CD4-positive, CD25-positive, alpha-beta regulatory T cell (primary cell): ENCODE data around the gene MRPL49. TPM values are rescaled to one million over a fixed set of nuclear protein-coding genes. Genes with fewer than 3 reads are reported as not detected.

Source experiments
- ATAC-seq, 2 donors: fragments of 150-1000 bp; cut with Tn5 transposase; one replicate each; pipeline ENCODE4 v1.10.0; 2021; ENCODE audit warnings: low read depth in 2 of 2, moderate number of reproducible peaks in 2 of 2, moderate library complexity in 1 of 2
- DNase-seq, 3 donors: peaks; one replicate each; pipeline versions ENCODE4 v3.0.0 to v3.0.0-alpha.2; 2012 to 2022; ENCODE audit warnings: mixed read lengths in 1 of 3
- H3K27ac ChIP-seq: one replicate; pipeline ENCODE4 v1.7.0; 2013; ENCODE audit warnings: mild to moderate bottlenecking, low read length; ENCODE audit not compliant: insufficient read depth, poor library complexity, severe bottlenecking
- H3K27me3 ChIP-seq: one replicate; pipeline ENCODE4 v1.7.0; 2013; ENCODE audit warnings: low read length; ENCODE audit not compliant: control insufficient read depth, insufficient read depth
- H3K36me3 ChIP-seq: one replicate; pipeline ENCODE4 v1.7.0; 2013; ENCODE audit warnings: mild to moderate bottlenecking, low read length, moderate library complexity; ENCODE audit not compliant: control insufficient read depth, insufficient read depth
- H3K4me1 ChIP-seq: 2 replicates; pipeline ENCODE4 v1.7.0; 2013; ENCODE audit warnings: mild to moderate bottlenecking, low read length; ENCODE audit not compliant: insufficient read depth, control insufficient read depth, poor library complexity, severe bottlenecking
- H3K4me3 ChIP-seq: one replicate; pipeline ENCODE4 v1.7.0; 2013; ENCODE audit warnings: low read depth, mild to moderate bottlenecking, low read length, moderate library complexity
- H3K9me3 ChIP-seq, 2 experiments: 1 replicate in 1 of 2; 2 replicates in 1 of 2; pipeline ENCODE4 v1.7.0; 2013; ENCODE audit warnings: low read length in 2 of 2, mild to moderate bottlenecking in 1 of 2, moderate library complexity in 1 of 2; ENCODE audit not compliant: control insufficient read depth in 2 of 2
- H3K27ac Mint-ChIP-seq, 3 donors: one replicate each; pipeline ENCODE4 v1.8.0; 2020 to 2022; ENCODE audit warnings: mild to moderate bottlenecking in 3 of 3, mixed read lengths in 3 of 3, moderate library complexity in 2 of 3
- H3K27me3 Mint-ChIP-seq: one replicate; pipeline ENCODE4 v1.8.0; 2022; ENCODE audit warnings: mild to moderate bottlenecking, mixed read lengths
- H3K36me3 Mint-ChIP-seq: one replicate; pipeline ENCODE4 v1.8.0; 2020; ENCODE audit warnings: mixed read lengths
- H3K4me1 Mint-ChIP-seq, 4 donors: one replicate each; pipeline ENCODE4 v1.8.0; 2020 to 2022; ENCODE audit warnings: mixed read lengths in 4 of 4, mild to moderate bottlenecking in 1 of 4
- H3K4me3 Mint-ChIP-seq, 4 donors: one replicate each; pipeline ENCODE4 v1.8.0; 2020 to 2022; ENCODE audit warnings: mild to moderate bottlenecking in 4 of 4, mixed read lengths in 4 of 4, moderate library complexity in 3 of 4
- H3K9me3 Mint-ChIP-seq, 7 donors: one replicate each; pipeline ENCODE4 v1.8.0; 2020 to 2022; ENCODE audit warnings: mixed read lengths in 7 of 7, mild to moderate bottlenecking in 3 of 7, moderate library complexity in 2 of 7
- polyA plus RNA-seq, 4 donors: library from polyadenylated mRNA; unstranded; fragments of 300-500 nt; fragmentation: Illumina TruSeq; gene quantifications; one replicate each; pipeline ENCODE4 v1.2.3, GENCODE V29; 2021
- total RNA-seq: library from RNA; stranded (reverse); gene quantifications from one replicate; pipeline ENCODE4 v1.2.3, GENCODE V29; 2022

Gene MRPL49
- total and polyA plus RNA-seq, 5 donors from 2014 or later: 47.7 to 125 (median 106) TPM

DNA sequence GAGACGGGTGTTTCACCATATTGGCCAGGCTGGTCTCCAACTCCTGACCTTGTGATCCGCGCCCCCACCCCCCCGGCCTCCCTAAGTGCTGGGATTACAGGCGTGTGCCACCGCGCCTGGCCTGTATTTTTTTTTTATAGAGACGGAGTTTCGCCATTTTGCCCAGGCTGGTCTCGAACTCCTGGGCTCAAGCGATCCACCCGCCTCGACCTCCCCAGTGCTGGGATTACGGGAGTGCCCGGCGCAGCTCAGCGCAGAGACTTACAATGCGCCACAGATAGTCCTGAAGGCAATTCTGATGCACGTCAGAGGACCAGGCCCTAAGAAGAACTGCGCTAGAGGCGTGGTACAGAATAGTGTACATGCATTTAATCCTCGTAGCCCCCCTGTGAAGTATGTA is 26.7 kb upstream of the MRPL49 start:
- peak overlapping the region; percentile 88 for H3K27ac ChIP-seq
- H3K4me3 ChIP-seq: peak overlapping the region; percentile 56
- ATAC-seq (no peak), DNase-seq (no peak)
- Mint-ChIP-seq H3K36me3 (peaks cover 11% of the 10 kb centered on the region), H3K27ac (peak overlapping the region; percentile 93 to 96 (median 94)), H3K27me3 (no peaks in the 10 kb centered on the region), H3K9me3 (peaks cover 0 to 2% (median 0%) of the 10 kb centered on the region in 7 donors), H3K4me3 (peak overlapping the region; percentile 88 to 96 (median 92)), H3K4me1 (peaks cover 4 to 25% (median 9%) of the 10 kb centered on the region in 4 donors)
- H3K27me3 ChIP-seq: no peaks in the 10 kb centered on the region
- H3K9me3 ChIP-seq: no peaks in the 10 kb centered on the region
- H3K36me3 ChIP-seq: peaks cover 8% of the 10 kb centered on the region
- peaks cover 24% of the 10 kb centered on the region for H3K4me1 ChIP-seq

- Histone ChIP-seq H3K27ac (peak within 1 kb of the TSS; percentile 88), H3K36me3 (peaks cover 14% of the 10 kb centered on the region), H3K4me1 (peaks cover 24% of the 10 kb centered on the region), H3K9me3 (no peaks in the 10 kb centered on the region), H3K4me3 (peak within 1 kb of the TSS; percentile 82), H3K27me3 (no peaks in the 10 kb centered on the region)
- Mint-ChIP-seq H3K4me3 (peak within 1 kb of the TSS; percentile 88 to 96 (median 92)), H3K27ac (peak within 1 kb of the TSS; percentile 93 to 96 (median 94)), H3K9me3 (peaks cover 0 to 2% (median 0%) of the 10 kb centered on the region in 7 donors), H3K36me3 (peaks cover 11% of the 10 kb centered on the region), H3K4me1 (peaks cover 8 to 29% (median 11%) of the 10 kb centered on the region in 4 donors), H3K27me3 (no peaks in the 10 kb centered on the region)
- ATAC-seq: peak; percentile 85 to 89
- DNase-seq: peak; percentile 74 to 94 (median 89)
Measured at GRCh38 chr11:65095974-65096806, 25.9 kb upstream of the MRPL49 start, which contains the start of gene VPS51. TSS of gene VPS51 (plus strand) at chr11:65096214. CDS start at chr11:65096251, 37 bp downstream.

GRCh38 chr11:65096926-65097325 is 25.2 kb upstream of the MRPL49 start:
- ATAC-seq: no peak
- H3K4me1 ChIP-seq: peaks cover 24% of the 10 kb centered on the region
- Mint-ChIP-seq H3K4me3 (peak overlapping the region; percentile 88 to 96 (median 92)), H3K9me3 (peaks cover 0 to 2% (median 0%) of the 10 kb centered on the region in 7 donors), H3K36me3 (peaks cover 11% of the 10 kb centered on the region), H3K4me1 (peaks cover 8 to 30% (median 12%) of the 10 kb centered on the region in 4 donors), H3K27me3 (no peaks in the 10 kb centered on the region), H3K27ac (peak overlapping the region in 2 of 3 donors; percentile 93 to 96)
- peak overlapping the region; percentile 88 for H3K27ac ChIP-seq
- H3K36me3 ChIP-seq: peaks cover 16% of the 10 kb centered on the region
- H3K9me3 ChIP-seq: no peaks in the 10 kb centered on the region
- H3K27me3 ChIP-seq: no peaks in the 10 kb centered on the region
- H3K4me3 ChIP-seq: peak overlapping the region; percentile 82
- DNase-seq: no peak

GRCh38 chr11:65100674-65101350 is 21.3 kb upstream of the MRPL49 start:
- Mint-ChIP-seq H3K4me3 (peak overlapping the region in 1 of 4 donors; percentile 15), H3K27ac (no peak overlapping the region)
- no peak for ATAC-seq

GRCh38 chr11:65102142-65103095 is 19.7 kb upstream of the MRPL49 start:
- H3K4me3 Mint-ChIP-seq: no peak overlapping the region
- ATAC-seq (no peak), DNase-seq (no peak)
- no peaks in the 10 kb centered on the region for H3K9me3 Mint-ChIP-seq
- peak overlapping the region in 1 of 3 donors; percentile 14 for H3K27ac Mint-ChIP-seq
- no peaks in the 10 kb centered on the region for H3K27me3 Mint-ChIP-seq
- H3K27ac ChIP-seq: no peak overlapping the region
- H3K9me3 ChIP-seq: no peaks in the 10 kb centered on the region
- H3K27me3 ChIP-seq: no peaks in the 10 kb centered on the region
- peaks cover 29% of the 10 kb centered on the region for H3K36me3 Mint-ChIP-seq
- peaks cover 41% of the 10 kb centered on the region for H3K36me3 ChIP-seq
- H3K4me1 ChIP-seq: peaks cover 7% of the 10 kb centered on the region
- peaks cover 9 to 31% (median 26%) of the 10 kb centered on the region in 4 donors for H3K4me1 Mint-ChIP-seq
- H3K4me3 ChIP-seq: no peak overlapping the region

More at GRCh38 chr11:65100674-65101350, 21.3 kb upstream of the MRPL49 start:
- Histone ChIP-seq H3K4me3 (no peak overlapping the region), H3K4me1 (peaks cover 20% of the 10 kb centered on the region), H3K36me3 (peaks cover 40% of the 10 kb centered on the region), H3K9me3 (no peaks in the 10 kb centered on the region), H3K27ac (no peak overlapping the region), H3K27me3 (no peaks in the 10 kb centered on the region)
- Mint-ChIP-seq H3K36me3 (peaks cover 21% of the 10 kb centered on the region), H3K4me1 (peaks cover 11 to 39% (median 22%) of the 10 kb centered on the region in 4 donors), H3K9me3 (peaks cover 0 to under 1% (median 0%) of the 10 kb centered on the region in 7 donors), H3K27me3 (no peaks in the 10 kb centered on the region)
- DNase-seq: no peak

DNA sequence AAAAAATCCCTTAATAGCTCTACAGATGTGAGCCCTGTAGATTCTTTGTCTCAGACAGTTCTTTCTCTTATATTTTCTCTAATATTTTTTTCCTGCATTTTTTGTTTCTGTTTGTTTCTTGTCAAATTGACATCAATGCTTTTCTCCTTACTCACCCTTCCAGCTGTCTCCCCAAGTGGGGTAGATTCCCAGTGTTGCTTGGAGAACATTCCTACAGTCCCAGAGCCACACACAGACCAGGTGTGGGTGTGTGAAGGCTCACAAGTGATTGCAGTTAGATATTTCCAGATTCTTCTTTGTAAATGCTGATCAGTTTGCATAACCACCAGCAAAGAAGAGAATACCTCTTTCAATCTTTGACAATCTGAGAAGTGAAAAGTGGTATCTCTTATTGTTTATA is 18.6 kb upstream of the MRPL49 start:
- H3K27me3 Mint-ChIP-seq: no peaks in the 10 kb centered on the region
- peak overlapping the region in 2 of 3 donors; percentile 65 to 68 for H3K27ac Mint-ChIP-seq
- Histone ChIP-seq H3K27ac (no peak overlapping the region), H3K36me3 (peaks cover 37% of the 10 kb centered on the region), H3K9me3 (no peaks in the 10 kb centered on the region), H3K4me3 (no peak overlapping the region), H3K27me3 (no peaks in the 10 kb centered on the region), H3K4me1 (peaks cover under 1% of the 10 kb centered on the region)
- DNase-seq: no peak
- H3K4me3 Mint-ChIP-seq: no peak overlapping the region
- peaks cover 25% of the 10 kb centered on the region for H3K36me3 Mint-ChIP-seq
- no peak for ATAC-seq
- no peaks in the 10 kb centered on the region for H3K9me3 Mint-ChIP-seq
- H3K4me1 Mint-ChIP-seq: peaks cover 9 to 27% (median 24%) of the 10 kb centered on the region in 4 donors

- H3K4me1 ChIP-seq: no peaks in the 10 kb centered on the region
- Mint-ChIP-seq H3K4me1 (peaks cover 9 to 27% (median 20%) of the 10 kb centered on the region in 4 donors), H3K36me3 (peaks cover 21% of the 10 kb centered on the region), H3K27ac (peak overlapping the region; percentile 63 to 79 (median 76)), H3K4me3 (no peak overlapping the region), H3K9me3 (no peaks in the 10 kb centered on the region), H3K27me3 (no peaks in the 10 kb centered on the region)
- H3K4me3 ChIP-seq: no peak overlapping the region
- no peak overlapping the region for H3K27ac ChIP-seq
- ATAC-seq (no peak), DNase-seq (no peak)
- H3K9me3 ChIP-seq: no peaks in the 10 kb centered on the region
- no peaks in the 10 kb centered on the region for H3K27me3 ChIP-seq
- peaks cover 45% of the 10 kb centered on the region for H3K36me3 ChIP-seq
Measured at GRCh38 chr11:65104628-65105027, 17.5 kb upstream of the MRPL49 start.
